Ectodermal cell (in vitro differentiated cells): ENCODE data around the gene LRRC32.

Experiments
- H3K27ac ChIP-seq: 2 replicates; pipeline ENCODE4 v1.7.0; 2013; ENCODE audit warnings: mild to moderate bottlenecking, low read depth, low read length; ENCODE audit not compliant: insufficient read depth, poor library complexity, severe bottlenecking
- H3K27me3 ChIP-seq: 2 replicates; pipeline ENCODE4 v1.7.0; 2013; ENCODE audit warnings: mild to moderate bottlenecking, low read length; ENCODE audit not compliant: insufficient read depth, control insufficient read depth, poor library complexity, severe bottlenecking
- H3K36me3 ChIP-seq: one replicate; pipeline ENCODE4 v1.7.0; 2013; ENCODE audit warnings: low read length; ENCODE audit not compliant: control insufficient read depth, insufficient read depth
- H3K4me1 ChIP-seq: one replicate; pipeline ENCODE4 v1.7.0; 2013; ENCODE audit warnings: low read length; ENCODE audit not compliant: control insufficient read depth, insufficient read depth
- H3K4me3 ChIP-seq: 2 replicates; pipeline ENCODE4 v1.7.0; 2013; ENCODE audit warnings: low read depth, low read length, control low read depth; ENCODE audit not compliant: insufficient read depth
- H3K9me3 ChIP-seq: 2 replicates; pipeline ENCODE4 v1.7.0; 2013; ENCODE audit warnings: mild to moderate bottlenecking, low read length, moderate library complexity; ENCODE audit not compliant: control insufficient read depth
- WGBS, 2 experiments: methylation state at CpG; one replicate each; pipeline ENCODE4 v1.1.7; 2013; ENCODE audit warnings: missing lambda C conversion rate in 2 of 2; 5-methylcytosine and 5-hydroxymethylcytosine counted together

Gene LRRC32

GRCh38 chr11:76699451-76700091 lies 29.0 kb upstream of the LRRC32 start:
- Histone ChIP-seq H3K27ac (no peak overlapping the region), H3K36me3 (no peaks in the 10 kb centered on the region), H3K4me3 (no peak overlapping the region), H3K4me1 (peaks cover 17% of the 10 kb centered on the region), H3K9me3 (no peaks in the 10 kb centered on the region), H3K27me3 (no peaks in the 10 kb centered on the region)
- WGBS, 2 experiments = 67 to 87% methylated on average over 3 of the region's 3 CpGs

GRCh38 chr11:76698321-76699043 lies 27.9 kb upstream of the LRRC32 start:
- no peaks in the 10 kb centered on the region for H3K36me3 ChIP-seq
- H3K9me3 ChIP-seq = no peaks in the 10 kb centered on the region
- no peak overlapping the region for H3K4me3 ChIP-seq
- H3K27ac ChIP-seq = peak overlapping the region; percentile 11
- 51 to 53% methylated on average over 17 of the region's 17 CpGs for WGBS, 2 experiments
- H3K27me3 ChIP-seq = no peaks in the 10 kb centered on the region
- peaks cover 17% of the 10 kb centered on the region for H3K4me1 ChIP-seq

GRCh38 chr11:76696756-76697155 lies 26.2 kb upstream of the LRRC32 start:
- Histone ChIP-seq H3K27me3 (no peaks in the 10 kb centered on the region), H3K4me1 (peaks cover 17% of the 10 kb centered on the region), H3K9me3 (no peaks in the 10 kb centered on the region), H3K27ac (no peak overlapping the region), H3K4me3 (no peak overlapping the region), H3K36me3 (no peaks in the 10 kb centered on the region)
- 92 to 93% methylated on average over 12 of the region's 12 CpGs for WGBS, 2 experiments

GRCh38 chr11:76695771-76696170 lies 25.2 kb upstream of the LRRC32 start:
- 79 to 94% methylated on average over 5 to 6 of the region's 6 CpGs for WGBS, 2 experiments

GRCh38 chr11:76695133-76695532 lies 24.6 kb upstream of the LRRC32 start:
- WGBS, 2 experiments = 90 to 92% methylated on average over 13 of the region's 13 CpGs
- H3K36me3 ChIP-seq = no peaks in the 10 kb centered on the region
- H3K27ac ChIP-seq = no peak overlapping the region
- peaks cover 13% of the 10 kb centered on the region for H3K4me1 ChIP-seq
- no peak overlapping the region for H3K4me3 ChIP-seq
- H3K9me3 ChIP-seq = no peaks in the 10 kb centered on the region
- H3K27me3 ChIP-seq = no peaks in the 10 kb centered on the region

More at GRCh38 chr11:76695771-76696170, 25.2 kb upstream of the LRRC32 start:
- Histone ChIP-seq H3K4me1 (peaks cover 17% of the 10 kb centered on the region), H3K27me3 (no peaks in the 10 kb centered on the region), H3K36me3 (no peaks in the 10 kb centered on the region), H3K9me3 (no peaks in the 10 kb centered on the region), H3K4me3 (no peak overlapping the region), H3K27ac (no peak overlapping the region)

GRCh38 chr11:76694664-76695063 lies 24.1 kb upstream of the LRRC32 start:
- no peaks in the 10 kb centered on the region for H3K36me3 ChIP-seq
- H3K27ac ChIP-seq = no peak overlapping the region
- 72 to 76% methylated on average over 7 of the region's 7 CpGs for whole genome bisulfite sequencing, 2 experiments

GRCh38 chr11:76693806-76694205 lies 23.3 kb upstream of the LRRC32 start:
- no peak overlapping the region for H3K27ac ChIP-seq

More at GRCh38 chr11:76694664-76695063, 24.1 kb upstream of the LRRC32 start:
- H3K4me1 ChIP-seq = peaks cover 11% of the 10 kb centered on the region
- no peaks in the 10 kb centered on the region for H3K9me3 ChIP-seq
- no peak overlapping the region for H3K4me3 ChIP-seq
- no peaks in the 10 kb centered on the region for H3K27me3 ChIP-seq

GRCh38 chr11:76692956-76693355 lies 22.4 kb upstream of the LRRC32 start:
- no peak overlapping the region for H3K4me3 ChIP-seq
- H3K36me3 ChIP-seq = no peaks in the 10 kb centered on the region
- no peaks in the 10 kb centered on the region for H3K9me3 ChIP-seq
- WGBS, 2 experiments = 90 to 93% methylated on average over 7 of the region's 7 CpGs
- H3K27me3 ChIP-seq = no peaks in the 10 kb centered on the region
- H3K27ac ChIP-seq = no peak overlapping the region
- H3K4me1 ChIP-seq = no peaks in the 10 kb centered on the region

More at GRCh38 chr11:76693806-76694205, 23.3 kb upstream of the LRRC32 start:
- Histone ChIP-seq H3K27me3 (no peaks in the 10 kb centered on the region), H3K9me3 (no peaks in the 10 kb centered on the region), H3K4me1 (peaks cover 5% of the 10 kb centered on the region), H3K36me3 (no peaks in the 10 kb centered on the region), H3K4me3 (no peak overlapping the region)

- H3K27ac ChIP-seq = no peak overlapping the region
- no peaks in the 10 kb centered on the region for H3K36me3 ChIP-seq
- 100% methylated on average over 1 of the region's 1 CpG for WGBS, 2 experiments
Observed at GRCh38 chr11:76691655-76692054, 21.1 kb upstream of the LRRC32 start.

GRCh38 chr11:76690736-76691135 lies 20.2 kb upstream of the LRRC32 start:
- 92 to 96% methylated on average over 3 of the region's 3 CpGs for WGBS, 2 experiments
- Histone ChIP-seq H3K4me1 (no peaks in the 10 kb centered on the region), H3K27ac (no peak overlapping the region), H3K27me3 (no peaks in the 10 kb centered on the region), H3K36me3 (no peaks in the 10 kb centered on the region), H3K9me3 (no peaks in the 10 kb centered on the region), H3K4me3 (no peak overlapping the region)

More at GRCh38 chr11:76691655-76692054, 21.1 kb upstream of the LRRC32 start:
- Histone ChIP-seq H3K4me1 (no peaks in the 10 kb centered on the region), H3K27me3 (no peaks in the 10 kb centered on the region), H3K4me3 (no peak overlapping the region), H3K9me3 (no peaks in the 10 kb centered on the region)
